ENCODE results near the gene ZNF593.

- TF ChIP-seq POLR2AphosphoS5 (IDR thresholded peaks at IDR 0.05; ENCODE audit: insufficient read depth in 1 of 2, low read depth in 1 of 2): no peak
- TF ChIP-seq, protein P1, sequence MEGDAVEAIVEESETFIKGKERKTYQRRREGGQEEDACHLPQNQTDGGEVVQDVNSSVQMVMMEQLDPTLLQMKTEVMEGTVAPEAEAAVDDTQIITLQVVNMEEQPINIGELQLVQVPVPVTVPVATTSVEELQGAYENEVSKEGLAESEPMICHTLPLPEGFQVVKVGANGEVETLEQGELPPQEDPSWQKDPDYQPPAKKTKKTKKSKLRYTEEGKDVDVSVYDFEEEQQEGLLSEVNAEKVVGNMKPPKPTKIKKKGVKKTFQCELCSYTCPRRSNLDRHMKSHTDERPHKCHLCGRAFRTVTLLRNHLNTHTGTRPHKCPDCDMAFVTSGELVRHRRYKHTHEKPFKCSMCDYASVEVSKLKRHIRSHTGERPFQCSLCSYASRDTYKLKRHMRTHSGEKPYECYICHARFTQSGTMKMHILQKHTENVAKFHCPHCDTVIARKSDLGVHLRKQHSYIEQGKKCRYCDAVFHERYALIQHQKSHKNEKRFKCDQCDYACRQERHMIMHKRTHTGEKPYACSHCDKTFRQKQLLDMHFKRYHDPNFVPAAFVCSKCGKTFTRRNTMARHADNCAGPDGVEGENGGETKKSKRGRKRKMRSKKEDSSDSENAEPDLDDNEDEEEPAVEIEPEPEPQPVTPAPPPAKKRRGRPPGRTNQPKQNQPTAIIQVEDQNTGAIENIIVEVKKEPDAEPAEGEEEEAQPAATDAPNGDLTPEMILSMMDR (IDR thresholded peaks at IDR 0.05): no peak
- TF ChIP-seq POLR2A (IDR thresholded peaks at IDR 0.05): no peak
Observed at GRCh38 chr1:26191739-26192138, 22.0 kb downstream of the ZNF593 start.

Data from vagina (tissue), 2 donors.